BE2C (cell line): ENCODE data around the gene TPCN1. TPM values are rescaled to one million over a fixed set of nuclear protein-coding genes. Genes with fewer than 3 reads are reported as not detected.
A peak's percentile ranks its signal among the peaks of the same experiment; 100 is the strongest.

ENCODE experiments used
- DNase-seq: peaks from one replicate; pipeline ENCODE4 v3.0.0-alpha.2; 2020
- H3K27me3 ChIP-seq: fragments of 250-450 bp; sonication (Bioruptor Pico); 2 replicates; pipeline ENCODE4 v1.5.1; 2020; ENCODE audit warnings: mild to moderate bottlenecking
- H3K36me3 ChIP-seq: fragments of 250-450 bp; sonication (Bioruptor Pico); 2 replicates; pipeline ENCODE4 v1.5.1; 2020; ENCODE audit warnings: mild to moderate bottlenecking
- H3K4me1 ChIP-seq: fragments of 250-450 bp; sonication (Bioruptor Pico); 2 replicates; pipeline ENCODE4 v1.5.1; 2020
- H3K4me3 ChIP-seq: 2 replicates; pipeline ENCODE4 v1.5.1; 2011; ENCODE audit warnings: low read depth, low read length
- H3K9me3 ChIP-seq: fragments of 250-450 bp; sonication (Bioruptor Pico); 2 replicates; pipeline ENCODE4 v1.5.1; 2020
- CTCF ChIP-seq: IDR thresholded peaks from 2 replicates; pipeline ENCODE4 v1.5.1; 2012; ENCODE audit warnings: mild to moderate bottlenecking, low read depth, low read length
- polyA plus RNA-seq: library from polyadenylated mRNA; unstranded; fragments of >200 nt; gene quantifications from one replicate; pipeline ENCODE4 v1.2.1, GENCODE V29; 2012; ENCODE audit warnings: low read depth, missing spikeins; ENCODE audit not compliant: insufficient read length, insufficient read depth

TPCN1 gene
- 24.5 TPM for polyA plus RNA-seq

DNA sequence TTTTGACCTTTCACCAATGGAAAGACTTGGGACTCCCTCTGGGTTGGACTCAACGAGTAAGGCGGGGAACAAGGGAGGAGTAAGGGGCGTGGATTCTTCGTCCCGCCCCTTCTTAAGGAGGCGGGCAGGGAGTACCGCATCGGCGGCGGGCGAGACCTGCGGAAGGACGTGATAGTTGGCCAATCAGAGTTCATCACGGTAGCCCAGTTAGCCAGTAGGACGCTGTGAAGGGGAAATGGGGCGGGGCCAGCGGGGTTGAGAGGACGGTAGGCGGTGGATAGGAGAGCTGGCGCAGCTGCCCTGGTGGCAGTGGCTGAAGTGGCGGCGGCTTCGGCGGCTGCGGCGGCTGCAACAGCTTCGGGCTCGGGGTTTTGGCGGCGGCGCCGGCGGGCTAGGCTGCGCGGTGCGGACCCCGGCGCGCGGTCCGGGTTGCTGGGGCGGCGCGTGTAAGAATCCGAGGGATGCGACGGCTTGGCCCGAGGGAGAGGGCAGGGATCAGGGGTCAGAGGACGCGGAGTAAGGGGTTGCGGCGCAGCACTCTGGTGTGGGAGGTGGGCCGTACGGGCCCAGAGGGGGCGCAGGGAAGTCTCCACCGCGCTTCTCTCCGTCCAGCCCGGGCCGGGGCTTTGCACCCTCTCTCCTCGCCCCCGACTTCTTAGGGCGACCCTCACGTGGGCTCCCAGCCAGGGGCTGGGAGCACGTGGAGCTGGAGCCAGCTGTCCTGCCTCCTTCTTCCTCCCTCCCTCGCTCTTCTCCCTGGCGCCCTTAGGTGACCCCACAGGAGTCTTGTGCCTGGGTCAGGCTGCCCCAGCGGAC, at the start of gene TPCN1:
Gene TPCN1 (plus strand): TSS at position 284 of the 816 bp plus-strand sequence. CDS start 5,389 bp downstream, outside the sequence.
- DNase-seq = peak; percentile 100
- TF ChIP-seq CTCF = no peak
- no peaks in the 10 kb centered on the region for H3K9me3 ChIP-seq
- H3K4me3 ChIP-seq = peak within 1 kb of the TSS; percentile 93
- H3K4me1 ChIP-seq = no peaks in the 10 kb centered on the region
- no peaks in the 10 kb centered on the region for H3K27me3 ChIP-seq
- no peaks in the 10 kb centered on the region for H3K36me3 ChIP-seq

GRCh38 chr12:113171543-113171942, 49.7 kb upstream of the TPCN1 start:
- no peak for TF ChIP-seq CTCF
- no peaks in the 10 kb centered on the region for H3K27me3 ChIP-seq
- peaks cover 80% of the 10 kb centered on the region for H3K36me3 ChIP-seq
- no peaks in the 10 kb centered on the region; the same call in 1 of the 2 replicates for H3K4me1 ChIP-seq
- H3K4me3 ChIP-seq = no peak overlapping the region
- DNase-seq = no peak
- no peaks in the 10 kb centered on the region for H3K9me3 ChIP-seq

DNA sequence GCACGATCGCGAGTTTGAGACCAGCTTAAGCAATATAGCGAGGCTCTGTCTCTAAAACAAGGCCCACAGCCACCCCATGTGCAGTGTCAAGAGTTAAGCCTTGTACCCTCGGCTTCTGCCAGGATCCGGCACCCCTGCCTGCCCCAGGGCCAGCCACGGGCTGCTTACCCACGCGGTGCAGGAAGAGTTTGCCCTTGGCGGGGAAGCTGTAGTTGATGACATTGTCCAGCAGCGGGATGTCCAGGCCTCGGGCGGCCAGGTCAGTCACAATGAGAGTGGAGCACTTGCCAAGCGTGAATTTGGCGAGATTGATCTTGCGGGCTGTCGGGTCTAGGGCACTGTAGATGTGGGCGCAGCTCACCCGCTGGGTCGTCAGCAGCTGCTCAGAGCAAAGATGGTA, 49.1 kb upstream of the TPCN1 start:
- no peak for DNase-seq
- Histone ChIP-seq H3K9me3 (no peaks in the 10 kb centered on the region), H3K4me3 (no peak overlapping the region), H3K4me1 (no peaks in the 10 kb centered on the region; the same call in 1 of the 2 replicates), H3K36me3 (peaks cover 84% of the 10 kb centered on the region), H3K27me3 (no peaks in the 10 kb centered on the region)
- no peak for TF ChIP-seq CTCF

GRCh38 chr12:113173081-113173698, 48.1 kb upstream of the TPCN1 start:
- DNase-seq = no peak
- H3K36me3 ChIP-seq = peaks cover 86% of the 10 kb centered on the region
- H3K27me3 ChIP-seq = no peaks in the 10 kb centered on the region
- H3K4me1 ChIP-seq = no peaks in the 10 kb centered on the region; the same call in 1 of the 2 replicates
- H3K9me3 ChIP-seq = no peaks in the 10 kb centered on the region
- TF ChIP-seq CTCF = no peak
- H3K4me3 ChIP-seq = no peak overlapping the region

- Histone ChIP-seq H3K9me3 (no peaks in the 10 kb centered on the region), H3K4me3 (no peak overlapping the region), H3K36me3 (peaks cover 89% of the 10 kb centered on the region), H3K4me1 (no peaks in the 10 kb centered on the region; the same call in 1 of the 2 replicates), H3K27me3 (no peaks in the 10 kb centered on the region)
- peak; percentile 74 for DNase-seq
- TF ChIP-seq CTCF = peak; percentile 98
Measured at GRCh38 chr12:113174461-113175384, 46.5 kb upstream of the TPCN1 start.
